SKM-1 treated with dmso at 0.1 percent for 144 hours (cell line): ENCODE measurements around the gene HAND1.

ENCODE experiments used
- DNase-seq: peaks from one replicate; lab custom pipeline; 2025; ENCODE audit not compliant: unreplicated experiment; lab: John Stamatoyannopoulos, UW

The HAND1 gene

GRCh38 chr5:154506049-154506715 is 28.2 kb upstream of the HAND1 start:
- no peak for DNase-seq

- no peak for DNase-seq
These were observed 27.5 kb upstream of the HAND1 start for GRCh38 chr5:154505567-154505966.

GRCh38 chr5:154503698-154504039 is 25.6 kb upstream of the HAND1 start:
- DNase-seq, result no peak

- DNase-seq, result no peak
These were observed 24.2 kb upstream of the HAND1 start for GRCh38 chr5:154502180-154502579.

- DNase-seq, result no peak
These were observed 23.5 kb upstream of the HAND1 start for GRCh38 chr5:154501566-154501965.

GRCh38 chr5:154498994-154499393 is 21.0 kb upstream of the HAND1 start:
- DNase-seq, result no peak

- DNase-seq, result no peak
These were observed 20.6 kb upstream of the HAND1 start for GRCh38 chr5:154498591-154498990.

- DNase-seq, result no peak
These were observed 16.0 kb upstream of the HAND1 start for GRCh38 chr5:154494036-154494435.

GRCh38 chr5:154493274-154493673 is 15.2 kb upstream of the HAND1 start:
- DNase-seq, result no peak

- DNase-seq, result no peak
These were observed 13.9 kb upstream of the HAND1 start for GRCh38 chr5:154491941-154492340.

- no peak for DNase-seq
These were observed 9.5 kb upstream of the HAND1 start for GRCh38 chr5:154487541-154487940.

GRCh38 chr5:154486427-154486866 is 8.4 kb upstream of the HAND1 start:
- no peak for DNase-seq

GRCh38 chr5:154485850-154486426 is 7.9 kb upstream of the HAND1 start:
- no peak for DNase-seq

- DNase-seq, result no peak
These were observed 7.1 kb upstream of the HAND1 start for GRCh38 chr5:154485096-154485491.

GRCh38 chr5:154484393-154485095 is 6.5 kb upstream of the HAND1 start:
- DNase-seq, result no peak

GRCh38 chr5:154483654-154484392 is 5.8 kb upstream of the HAND1 start:
- DNase-seq, result no peak

GRCh38 chr5:154482528-154483449 is 4.8 kb upstream of the HAND1 start:
- no peak for DNase-seq

GRCh38 chr5:154481584-154482381 is 3.8 kb upstream of the HAND1 start:
- DNase-seq, result no peak

GRCh38 chr5:154480847-154481246 is 2.8 kb upstream of the HAND1 start:
- DNase-seq, result no peak
